SH-SY5Y (cell line): ENCODE data around the gene GIMAP4.

Source experiments
- GATA2 ChIP-seq: IDR thresholded peaks from 2 replicates; pipeline ENCODE4 v1.6.1; 2011; ENCODE audit warnings: mild to moderate bottlenecking, low read depth, low read length
- GATA3 ChIP-seq: IDR thresholded peaks from 2 replicates; pipeline ENCODE4 v1.6.1; 2011; ENCODE audit warnings: low read depth, mild to moderate bottlenecking, low read length, moderate library complexity

The GIMAP4 gene

DNA sequence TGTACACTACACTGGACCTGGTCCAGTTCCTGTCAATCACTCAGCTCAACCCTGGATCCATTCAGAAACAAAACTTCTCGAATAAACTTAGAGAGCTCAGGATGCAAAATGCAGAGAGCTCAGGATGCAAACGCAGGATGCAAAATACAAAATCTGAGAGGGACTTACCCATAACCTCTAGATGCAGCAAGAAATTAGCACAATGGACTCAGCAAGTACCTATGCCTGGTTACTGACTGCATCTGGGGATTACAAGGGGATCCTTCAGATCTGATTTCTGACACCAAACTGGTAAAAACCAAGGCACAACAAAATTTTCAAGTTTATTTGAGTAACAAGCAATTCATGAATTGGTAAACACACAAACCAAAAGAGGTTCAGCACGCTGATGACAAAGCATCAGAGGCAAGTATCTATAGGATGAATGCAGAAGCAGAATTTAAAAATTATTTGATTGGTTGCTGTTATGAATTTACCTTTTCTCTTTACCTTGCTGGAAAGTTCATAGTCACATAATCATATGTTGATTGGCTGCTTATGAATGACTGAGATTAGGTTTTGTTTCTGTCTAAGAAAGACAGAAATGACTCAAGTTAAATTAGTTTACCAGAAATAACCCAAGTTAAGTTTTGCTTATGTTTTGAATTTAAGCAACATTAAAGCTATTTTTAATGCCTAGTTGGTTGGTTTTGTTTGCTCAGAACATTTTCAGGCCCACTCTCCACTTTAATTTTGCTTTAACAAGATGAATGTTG, 53.6 kb downstream of the GIMAP4 start:
- TF ChIP-seq GATA3 (no peak), GATA2 (no peak)

DNA sequence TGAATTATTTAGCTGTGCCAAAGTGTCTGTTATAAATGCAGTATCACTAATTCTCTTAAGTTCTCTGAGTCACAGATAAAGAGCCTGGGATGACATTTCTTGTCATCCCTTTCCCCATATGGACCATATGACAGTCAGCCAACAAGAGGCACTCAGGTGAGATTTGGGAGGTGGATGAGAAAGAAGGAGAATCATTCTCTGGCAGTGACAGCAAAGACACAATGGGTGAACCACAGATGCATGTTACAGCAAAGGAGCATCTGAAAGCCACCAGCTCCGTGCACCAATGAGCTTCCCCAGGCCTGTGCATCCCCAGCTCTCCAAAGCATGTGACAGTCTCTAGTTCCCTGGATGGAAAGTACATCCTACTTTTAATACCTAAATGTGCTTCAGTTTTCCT, 54.2 kb downstream of the GIMAP4 start:
- TF ChIP-seq GATA2 (no peak), GATA3 (no peak)
